GM19324 (cell line): ENCODE results near the gene SSTR4.

Experiments used
- ATAC-seq: cut with Tn5 transposase; IDR thresholded peaks from one replicate; pipeline ENCODE4 v1.9.1; 2021; ENCODE audit warnings: mild to moderate bottlenecking, moderate library complexity; ENCODE audit not compliant: unreplicated experiment, low FRiP score

Gene SSTR4

DNA sequence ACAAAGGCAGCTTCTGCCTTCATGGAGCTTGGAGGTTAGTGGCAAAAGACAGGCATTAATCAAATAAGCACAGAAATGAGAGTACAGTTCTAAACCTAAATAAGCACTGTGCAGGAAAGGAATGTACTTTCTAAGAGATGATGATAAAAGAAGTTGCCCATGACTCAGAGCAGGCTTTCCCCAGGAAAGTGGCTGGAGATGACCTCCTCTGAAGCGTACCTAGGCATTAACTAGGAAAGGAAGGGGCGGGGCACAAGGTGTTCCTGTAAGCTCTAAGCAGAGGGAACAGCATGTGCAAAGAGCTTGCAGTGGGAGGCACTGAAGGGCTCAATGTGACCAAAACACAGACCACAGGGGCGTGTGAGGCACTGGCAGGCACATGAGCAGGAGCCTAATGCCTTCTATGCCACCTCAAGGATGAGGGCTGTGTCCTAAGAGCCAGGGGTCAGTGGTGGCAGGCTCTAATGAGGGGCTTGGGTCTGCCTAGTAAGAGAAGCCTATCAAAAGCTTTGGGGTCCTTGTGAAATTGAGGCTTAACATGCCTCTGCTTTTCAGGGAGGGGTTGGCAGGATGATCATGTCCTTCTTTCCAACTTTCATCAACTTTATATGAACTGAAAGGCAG lies 4.9 kb downstream of the SSTR4 start:
- ATAC-seq, result no peak

DNA sequence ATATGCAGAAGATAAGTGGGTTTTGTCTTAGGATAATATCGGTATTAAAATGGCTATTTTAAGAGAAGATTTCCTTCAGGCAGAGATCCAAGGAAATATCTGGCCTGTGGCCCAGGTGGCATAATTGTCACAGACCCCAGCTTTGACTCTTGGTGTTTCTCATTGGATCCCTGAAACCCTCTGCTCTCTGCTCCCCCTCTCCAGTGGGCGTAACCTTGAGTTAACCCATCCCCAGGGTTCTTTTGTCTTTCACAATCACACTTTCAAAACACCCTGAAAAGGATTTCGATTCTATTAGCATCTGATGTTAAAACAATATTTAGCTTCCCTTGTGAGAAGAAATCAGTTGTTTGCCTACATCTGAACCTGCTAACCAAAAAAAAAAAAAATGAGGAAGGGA lies 7.2 kb downstream of the SSTR4 start:
- no peak for ATAC-seq

- no peak for ATAC-seq
Observed at GRCh38 chr20:23043376-23043775, 8.3 kb downstream of the SSTR4 start.

GRCh38 chr20:23046431-23046830 lies 11.3 kb downstream of the SSTR4 start:
- no peak for ATAC-seq

GRCh38 chr20:23047001-23047737 lies 12.1 kb downstream of the SSTR4 start:
- ATAC-seq, result no peak

DNA sequence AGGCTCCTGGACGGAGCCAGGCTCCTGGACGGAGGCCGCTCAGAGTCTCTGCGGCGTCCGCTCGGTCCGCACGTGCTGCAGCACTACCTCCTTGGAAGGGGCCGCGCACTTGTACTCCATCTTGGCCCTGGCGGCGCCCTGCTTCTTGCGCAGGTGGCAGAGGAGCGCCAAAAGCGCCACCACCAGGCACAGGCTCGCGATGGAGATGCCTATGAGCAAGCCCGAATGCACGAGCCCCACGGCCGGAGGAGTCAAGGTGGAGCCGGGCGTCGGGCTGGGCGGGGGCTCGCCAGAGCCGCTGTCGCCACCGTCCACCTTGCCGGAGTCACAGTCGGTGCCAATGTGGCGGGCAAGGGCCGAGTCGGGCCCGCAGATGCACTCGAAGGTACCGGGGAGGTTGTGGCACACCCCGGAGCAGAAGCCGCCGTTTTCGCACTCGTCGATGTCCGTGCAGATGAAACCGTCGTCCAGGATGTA lies 12.7 kb downstream of the SSTR4 start:
- ATAC-seq, result no peak

DNA sequence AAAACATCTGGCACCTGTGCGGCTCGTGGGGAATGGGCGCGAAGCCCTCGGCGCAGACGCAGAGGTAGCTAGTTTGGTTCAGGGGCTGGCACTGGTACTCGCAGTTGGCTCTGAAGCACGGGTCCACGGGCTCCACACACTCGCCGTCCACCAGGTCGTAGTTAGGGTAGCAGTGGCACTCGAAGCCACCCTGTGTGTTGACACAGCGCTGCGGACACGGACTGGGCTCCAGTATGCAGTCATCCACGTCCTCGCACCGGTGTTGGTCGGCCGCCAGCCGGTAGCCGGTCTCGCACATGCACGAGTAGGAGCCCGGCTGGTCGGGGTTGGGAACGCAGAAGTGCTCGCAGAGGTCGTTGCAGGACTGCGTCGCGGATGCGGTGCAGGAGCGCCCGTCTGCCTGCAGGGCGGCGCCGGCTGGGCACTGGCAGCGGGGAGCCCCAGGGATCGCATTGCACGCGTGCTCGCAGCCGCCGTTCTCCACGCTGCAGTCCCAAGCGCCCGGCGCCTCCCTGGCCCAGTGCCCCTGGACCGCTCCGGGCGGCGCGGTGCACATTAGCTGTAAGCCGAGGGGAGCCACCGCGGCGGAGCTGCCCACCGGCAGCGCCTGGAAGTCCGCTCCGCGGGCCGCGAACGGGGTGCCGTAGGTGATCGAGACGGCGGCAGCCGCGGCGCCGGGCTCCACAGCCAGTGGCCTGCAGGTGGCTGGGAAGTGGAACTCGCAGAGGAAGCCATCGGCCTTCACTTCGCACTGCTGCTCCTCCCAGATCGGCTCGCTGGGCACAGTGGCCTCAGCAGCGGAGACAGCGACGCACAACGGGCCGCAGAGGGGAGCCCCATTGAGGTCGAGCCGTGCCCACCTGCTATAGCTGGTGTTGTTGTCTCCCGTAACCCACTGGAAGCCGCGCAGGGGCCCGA lies 13.4 kb downstream of the SSTR4 start:
- ATAC-seq, result no peak

GRCh38 chr20:23049201-23050075 lies 14.3 kb downstream of the SSTR4 start, which contains the start of gene THBD:
Gene THBD (minus strand): TSS chr20:23049672. CDS start chr20:23049504, 168 bp downstream.
- ATAC-seq, result no peak

- no peak for ATAC-seq
Observed at GRCh38 chr20:23050076-23050838, 15.1 kb downstream of the SSTR4 start.

DNA sequence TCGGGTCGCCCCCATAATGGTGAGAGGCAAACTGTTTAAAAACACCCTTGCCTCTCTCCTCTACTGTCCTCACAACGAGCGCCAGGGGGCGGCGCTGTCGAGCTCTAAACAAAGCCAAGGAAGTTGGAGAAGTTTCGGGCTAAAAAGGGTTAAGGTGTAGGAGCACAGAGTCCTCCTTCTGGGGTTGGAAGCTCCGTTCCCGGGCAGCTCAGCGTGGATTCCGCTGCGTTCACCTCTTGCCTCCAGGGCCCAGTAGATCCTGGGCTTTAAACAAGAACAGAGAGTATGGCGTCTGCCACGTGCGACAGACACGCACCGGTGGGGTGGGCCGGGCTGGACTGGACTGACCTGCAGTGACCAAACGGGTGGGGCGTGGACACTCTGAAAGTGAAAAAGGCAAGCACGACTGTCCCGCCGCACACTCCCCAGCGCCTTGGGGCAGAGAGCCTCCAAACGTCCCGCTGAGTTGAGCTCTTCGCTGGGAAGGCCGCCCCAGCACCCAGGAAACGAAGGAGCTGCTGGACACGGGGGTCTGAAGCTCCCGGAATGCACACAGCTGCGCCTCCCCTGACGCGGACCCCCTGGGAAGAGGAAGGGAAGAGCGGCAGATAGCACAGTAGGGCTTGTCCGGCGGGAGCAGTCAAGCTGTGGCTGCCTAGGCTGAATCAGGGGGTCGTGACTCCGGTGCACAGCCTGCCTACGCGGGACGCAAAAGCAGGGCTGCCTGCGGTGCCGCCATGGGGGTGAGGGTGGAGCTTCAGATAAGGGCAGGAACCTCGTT lies 15.9 kb downstream of the SSTR4 start:
- no peak for ATAC-seq

- no peak for ATAC-seq
Observed at GRCh38 chr20:23052904-23053303, 17.8 kb downstream of the SSTR4 start.

GRCh38 chr20:23058240-23058639 lies 23.1 kb downstream of the SSTR4 start:
- no peak for ATAC-seq

DNA sequence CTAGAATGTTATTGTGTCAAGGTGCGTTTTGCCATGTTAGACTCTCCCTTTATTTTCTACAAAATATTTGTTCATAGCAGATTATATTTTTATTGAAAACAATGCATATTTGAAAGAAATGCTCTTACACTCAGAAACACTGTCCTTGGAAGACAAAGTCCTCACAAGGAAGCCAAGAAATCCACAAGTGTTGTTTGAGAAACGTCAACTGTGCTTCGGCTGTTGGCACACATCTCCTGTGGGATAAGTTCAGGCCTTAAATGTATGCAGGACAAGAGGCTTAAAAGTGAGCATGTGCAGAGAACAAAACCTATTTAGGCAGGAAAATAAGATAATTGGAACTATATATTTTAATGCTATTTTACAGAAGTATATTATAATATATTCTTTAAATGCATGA lies 23.9 kb downstream of the SSTR4 start:
- ATAC-seq, result no peak

GRCh38 chr20:23059846-23060245 lies 24.7 kb downstream of the SSTR4 start:
- ATAC-seq, result no peak

DNA sequence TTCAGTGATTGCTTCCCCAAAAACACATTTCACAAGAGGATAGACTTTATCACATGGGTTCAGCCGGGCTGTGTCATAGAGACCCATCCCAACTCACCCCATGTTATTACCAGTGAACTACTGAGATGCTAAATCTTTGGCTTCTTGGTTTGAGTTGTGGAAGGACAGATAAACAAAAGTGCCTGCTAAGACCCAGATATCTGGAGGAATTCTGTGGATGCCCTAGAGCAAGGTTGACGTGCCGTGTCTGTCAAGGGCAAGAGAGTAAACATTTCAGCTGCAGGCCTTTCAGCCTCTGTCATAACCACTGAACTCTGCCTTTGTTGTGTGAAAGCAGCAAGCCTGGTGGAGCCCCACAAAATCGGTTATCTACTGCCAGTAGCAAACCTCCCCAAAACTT lies 25.5 kb downstream of the SSTR4 start:
- no peak for ATAC-seq

- ATAC-seq, result no peak
Observed at GRCh38 chr20:23061262-23061661, 26.1 kb downstream of the SSTR4 start.

DNA sequence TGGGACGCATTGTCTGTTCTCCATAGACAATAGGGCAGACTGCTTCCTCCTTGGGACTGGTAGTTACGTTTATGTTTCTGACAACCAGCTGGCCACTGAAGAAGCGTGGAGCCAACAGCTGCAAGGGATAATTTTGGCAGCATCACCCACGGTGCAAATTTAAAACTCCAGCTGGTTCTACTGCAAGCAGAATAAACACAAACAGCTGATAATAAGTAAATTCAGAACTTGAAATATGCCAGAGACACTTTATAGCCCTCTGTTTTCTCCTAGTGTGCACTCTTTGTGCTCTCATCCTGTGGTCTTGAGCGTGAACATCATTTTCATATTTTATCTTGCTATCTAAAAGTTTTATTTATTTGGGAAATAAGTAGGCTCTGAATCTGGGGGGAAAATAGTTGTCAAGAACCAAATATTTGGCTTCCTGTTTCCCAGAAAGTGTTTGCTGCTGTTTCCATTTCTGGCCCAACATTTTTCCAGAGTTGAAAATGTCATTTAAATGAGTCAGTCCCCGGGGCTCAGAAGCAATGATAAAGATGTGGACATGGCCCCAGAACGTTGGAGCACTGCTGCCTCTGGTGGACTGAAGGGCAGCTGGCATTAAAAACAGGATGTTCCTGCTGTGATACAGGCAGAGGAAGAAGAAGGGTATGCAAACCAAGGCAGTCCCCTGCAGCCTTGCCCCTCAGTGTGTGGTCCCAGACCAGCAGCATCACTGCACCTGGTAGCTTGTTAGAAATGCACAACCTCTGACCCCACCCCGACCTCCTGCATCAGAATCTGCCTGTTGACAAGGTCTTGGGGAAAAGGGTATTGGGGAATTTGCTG lies 26.8 kb downstream of the SSTR4 start:
- no peak for ATAC-seq

- ATAC-seq, result no peak
Observed at GRCh38 chr20:23062632-23063031, 27.5 kb downstream of the SSTR4 start.
